HEK293T (cell line): Measurements from ENCODE around the gene NCEH1.

Experiments used
- CTCF ChIA-PET: fragments of 350-600 bp; formaldehyde crosslinking; extraction: SDS; loops from one replicate; lab custom pipeline; 2021; ENCODE audit warnings: antibody characterized with exemption, inconsistent platforms; lab: Yijun Ruan, JAX
- POLR2A ChIA-PET: fragments of 350-600 bp; formaldehyde crosslinking; extraction: SDS; loops from one replicate; lab custom pipeline; 2020; ENCODE audit warnings: antibody characterized with exemption, inconsistent platforms; lab: Yijun Ruan, JAX
- DNase-seq: peaks from one replicate; pipeline ENCODE4 v3.0.0; 2012; ENCODE audit warnings: mixed read lengths; ENCODE audit errors: extremely low spot score
- ARNT ChIP-seq: fragments of 450-650 bp; IDR thresholded peaks from 2 replicates; pipeline ENCODE4 v1.6.1; 2017; ENCODE audit warnings: mild to moderate bottlenecking
- BHLHE40 ChIP-seq: fragments of 450-650 bp; IDR thresholded peaks from 2 replicates; pipeline ENCODE4 v1.6.1; 2016; ENCODE audit warnings: mild to moderate bottlenecking, moderate library complexity, borderline replicate concordance
- CTBP1 ChIP-seq: fragments of 450-650 bp; IDR thresholded peaks from 2 replicates; pipeline ENCODE4 v1.6.1; 2016; ENCODE audit warnings: borderline replicate concordance
- ELF4 ChIP-seq: fragments of 450-650 bp; IDR thresholded peaks from 2 replicates; pipeline ENCODE4 v1.6.1; 2017; ENCODE audit warnings: antibody characterized with exemption
- FOXA1 ChIP-seq: fragments of 450-650 bp; IDR thresholded peaks from 2 replicates; pipeline ENCODE4 v1.6.1; 2016; ENCODE audit warnings: mild to moderate bottlenecking
- FOXK2 ChIP-seq: fragments of 450-650 bp; IDR thresholded peaks from 2 replicates; pipeline ENCODE4 v1.6.1; 2016; ENCODE audit warnings: mild to moderate bottlenecking
- FOXM1 ChIP-seq: fragments of 450-650 bp; IDR thresholded peaks from 2 replicates; pipeline ENCODE4 v1.6.1; 2017; ENCODE audit warnings: mild to moderate bottlenecking, borderline replicate concordance
- HDGF ChIP-seq: fragments of 450-650 bp; IDR thresholded peaks from 2 replicates; pipeline ENCODE4 v1.6.1; 2017; ENCODE audit warnings: antibody characterized with exemption, borderline replicate concordance
- L3MBTL2 ChIP-seq: fragments of 450-650 bp; conservative IDR thresholded peaks from 2 replicates; pipeline ENCODE4 v1.6.1; 2016; ENCODE audit warnings: mild to moderate bottlenecking
- LEF1 ChIP-seq: fragments of 450-650 bp; IDR thresholded peaks from 2 replicates; pipeline ENCODE4 v1.6.1; 2017; ENCODE audit warnings: mild to moderate bottlenecking, borderline replicate concordance
- NFRKB ChIP-seq: fragments of 450-650 bp; IDR thresholded peaks from 2 replicates; pipeline ENCODE4 v1.6.1; 2016; ENCODE audit warnings: mild to moderate bottlenecking, moderate library complexity
- PKNOX1 ChIP-seq: fragments of 450-650 bp; IDR thresholded peaks from 2 replicates; pipeline ENCODE4 v1.6.1; 2016
- SP1 ChIP-seq: fragments of 450-650 bp; IDR thresholded peaks from 2 replicates; pipeline ENCODE4 v1.6.1; 2017
- SUZ12 ChIP-seq: fragments of 450-650 bp; IDR thresholded peaks from 2 replicates; pipeline ENCODE4 v1.6.1; 2016; ENCODE audit warnings: mild to moderate bottlenecking
- TARDBP ChIP-seq: fragments of 450-650 bp; IDR thresholded peaks from 2 replicates; pipeline ENCODE4 v1.6.1; 2016
- ZNF384 ChIP-seq: fragments of 450-650 bp; IDR thresholded peaks from 2 replicates; pipeline ENCODE4 v1.6.1; 2016

Gene NCEH1

GRCh38 chr3:172643506-172644179, 67.2 kb downstream of the NCEH1 start:
- POLR2A ChIA-PET, result no interaction called here
- CTCF ChIA-PET, result no interaction called here
- no peak for DNase-seq
- TF ChIP-seq ZNF384 (no peak), SP1 (no peak), LEF1 (no peak), HDGF (no peak), FOXM1 (no peak), FOXA1 (no peak), BHLHE40 (no peak), CTBP1 (no peak), TARDBP (no peak), L3MBTL2 (no peak), ELF4 (no peak), FOXK2 (no peak), PKNOX1 (no peak), ARNT (no peak), NFRKB (no peak), SUZ12 (no peak)

GRCh38 chr3:172641291-172641690, 69.6 kb downstream of the NCEH1 start:
- POLR2A ChIA-PET, result no interaction called here
- DNase-seq, result no peak
- CTCF ChIA-PET, result no interaction called here
- TF ChIP-seq SP1, result no peak
- no peak for TF ChIP-seq SUZ12
- no peak for TF ChIP-seq BHLHE40
- TF ChIP-seq NFRKB, result no peak
- no peak for TF ChIP-seq ELF4
- no peak for TF ChIP-seq HDGF
- TF ChIP-seq CTBP1, result no peak
- TF ChIP-seq ZNF384, result no peak
- no peak for TF ChIP-seq FOXM1
- TF ChIP-seq FOXK2, result no peak
- TF ChIP-seq TARDBP, result no peak
- no peak for TF ChIP-seq ARNT
- no peak for TF ChIP-seq PKNOX1
- no peak for TF ChIP-seq L3MBTL2
- no peak for TF ChIP-seq LEF1
- TF ChIP-seq FOXA1, result no peak

GRCh38 chr3:172640751-172641150, 70.1 kb downstream of the NCEH1 start:
- TF ChIP-seq CTBP1 (no peak), HDGF (no peak), NFRKB (no peak), LEF1 (no peak), FOXK2 (no peak), SUZ12 (no peak)
- ChIA-PET POLR2A (no interaction called here), CTCF (no interaction called here)
- DNase-seq, result no peak

- CTCF ChIA-PET, result no interaction called here
- no peak for TF ChIP-seq ZNF384
- no peak for TF ChIP-seq FOXA1
- no peak for TF ChIP-seq CTBP1
- TF ChIP-seq FOXK2, result no peak
- TF ChIP-seq ARNT, result no peak
- no peak for TF ChIP-seq PKNOX1
- DNase-seq, result no peak
- POLR2A ChIA-PET, result no interaction called here
These were observed 75.3 kb downstream of the NCEH1 start for GRCh38 chr3:172635588-172635987.

GRCh38 chr3:172634948-172635347, 75.9 kb downstream of the NCEH1 start:
- ChIA-PET POLR2A (no interaction called here), CTCF (no interaction called here)
- TF ChIP-seq SUZ12, result no peak
- no peak for TF ChIP-seq TARDBP
- no peak for TF ChIP-seq ARNT
- no peak for TF ChIP-seq PKNOX1
- no peak for TF ChIP-seq CTBP1
- no peak for TF ChIP-seq FOXA1
- no peak for TF ChIP-seq ELF4
- no peak for TF ChIP-seq BHLHE40
- TF ChIP-seq NFRKB, result no peak
- TF ChIP-seq FOXK2, result no peak
- no peak for TF ChIP-seq HDGF
- DNase-seq, result no peak

- DNase-seq, result no peak
- ChIA-PET CTCF (no interaction called here), POLR2A (no interaction called here)
- TF ChIP-seq SP1 (no peak), NFRKB (no peak), ARNT (no peak), BHLHE40 (no peak), FOXK2 (no peak), PKNOX1 (no peak), FOXA1 (no peak), ZNF384 (no peak), CTBP1 (no peak), L3MBTL2 (no peak), HDGF (no peak)
These were observed 80.6 kb downstream of the NCEH1 start for GRCh38 chr3:172630316-172630715.
